H1 (cell line): ENCODE data around the gene MRAP. TPM values are rescaled to one million over a fixed set of nuclear protein-coding genes. Genes with fewer than 3 reads are reported as not detected.

Source experiments
- CEBPB ChIP-seq: IDR thresholded peaks from 2 replicates; pipeline ENCODE4 v1.6.1; 2012; ENCODE audit warnings: low read depth, low read length
- CTBP2 ChIP-seq: IDR thresholded peaks from 2 replicates; pipeline ENCODE4 v1.7.0; 2011; ENCODE audit warnings: borderline replicate concordance, mild to moderate bottlenecking, moderate library complexity, mixed read lengths, low read length; ENCODE audit not compliant: insufficient read depth, insufficient read length
- CTCF ChIP-seq, 3 experiments: IDR thresholded peaks; 1 replicate in 2 of 3; 2 replicates in 1 of 3; pipeline versions ENCODE4 v1.5.1 to v1.6.1; 2011; ENCODE audit warnings: low read length in 3 of 3, mild to moderate bottlenecking in 3 of 3, inconsistent platforms in 2 of 3, low read depth in 1 of 3, moderate library complexity in 1 of 3; ENCODE audit not compliant: insufficient read depth in 1 of 3; ENCODE audit errors: control extremely low read depth in 1 of 3
- NANOG ChIP-seq: IDR thresholded peaks from 2 replicates; pipeline ENCODE4 v1.6.1; 2011; ENCODE audit warnings: low read length, low read depth, mild to moderate bottlenecking, inconsistent platforms; ENCODE audit not compliant: insufficient read depth, poor library complexity, severe bottlenecking
- POU5F1 ChIP-seq: IDR thresholded peaks from 2 replicates; pipeline ENCODE4 v1.6.1; 2011; ENCODE audit warnings: low read depth, mild to moderate bottlenecking, low read length, moderate library complexity
- TAF1 ChIP-seq: IDR thresholded peaks from 2 replicates; pipeline ENCODE4 v1.6.1; 2011; ENCODE audit warnings: mild to moderate bottlenecking, low read depth, low read length
- polyA plus RNA-seq, 7 experiments: library from polyadenylated mRNA; depleted of rRNA in 3 of 7; stranded (reverse) in 5 of 7; unstranded in 2 of 7; fragments of >200 nt in 5 of 7; fragments of 200-250 nt in 2 of 7; gene quantifications; 1 replicate in 5 of 7; 2 replicates in 1 of 7; 4 replicates in 1 of 7; pipeline versions ENCODE4 v1.2.1 to v1.2.3, GENCODE V29; 2011 to 2013; ENCODE audit warnings: missing spikeins in 2 of 7, mixed read lengths in 2 of 7
- total RNA-seq: library from RNA; stranded (reverse); fragmentation: NEBNext Ultra II Directional; extraction: Animal tissue kit (Norgen Biotek cat#: 25700); gene quantifications from 2 replicates; pipeline ENCODE4 v1.2.1, GENCODE V29; 2021

MRAP gene
- total and polyA plus RNA-seq, 2 of the 8 experiments (the other 6 are each of a cell fraction or from before 2014, with no cell fraction given) = not detected

GRCh38 chr21:32315511-32316281, 17.0 kb downstream of the MRAP start (continued):
- TF ChIP-seq NANOG (no peak), CTBP2 (no peak), CEBPB (no peak), POU5F1 (no peak), TAF1 (no peak), CTCF (IDR thresholded peaks at IDR 0.05; ENCODE audit: control extremely low read depth in 1 of 3, insufficient read depth in 1 of 3, low read depth in 1 of 3, low read length in 3 of 3) (no peak)
